CD4-positive, alpha-beta T cell treated with Interleukin-21 for 1 hour (primary cell): ENCODE data around the gene ARF3.

ENCODE experiments used
- DNase-seq: peaks from one replicate; pipeline ENCODE4 v3.0.0-alpha.2; 2020

The ARF3 gene

GRCh38 chr12:48957141-48958048 is at the start of gene ARF3:
Gene ARF3, minus strand, starts transcription at chr12:48957487. Its CDS starts 16,392 bp downstream, at chr12:48941095.
- peak; percentile 93 for DNase-seq

DNA sequence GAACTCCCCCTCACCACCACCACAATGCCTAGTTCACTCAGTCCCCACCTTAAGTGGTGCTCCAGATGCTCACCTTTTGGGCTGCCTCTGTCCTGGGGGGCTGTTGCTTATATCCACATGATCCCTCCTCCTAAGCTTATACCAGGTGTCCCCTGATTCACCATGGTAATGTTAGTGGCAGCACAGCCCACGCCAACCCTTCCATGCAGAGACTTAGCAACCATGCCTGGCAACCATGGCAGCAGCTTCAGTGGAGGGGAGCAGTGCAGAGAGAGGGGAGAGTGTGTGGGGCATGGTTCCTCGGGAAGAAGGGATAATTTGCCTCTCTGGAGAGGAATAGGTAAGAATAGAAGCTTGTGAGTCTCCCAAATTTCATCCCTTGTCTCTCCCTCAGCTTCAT is 43.1 kb upstream of the ARF3 start:
- no peak for DNase-seq

- peak; percentile 44 for DNase-seq
These were observed 42.3 kb upstream of the ARF3 start, which contains the start of gene DDN for GRCh38 chr12:48999371-49000131. Gene DDN, minus strand, starts transcription at chr12:48999375. Its CDS starts 88 bp downstream, at chr12:48999287.

GRCh38 chr12:48998497-48999353 is 41.4 kb upstream of the ARF3 start:
- DNase-seq = peak; percentile 30

DNA sequence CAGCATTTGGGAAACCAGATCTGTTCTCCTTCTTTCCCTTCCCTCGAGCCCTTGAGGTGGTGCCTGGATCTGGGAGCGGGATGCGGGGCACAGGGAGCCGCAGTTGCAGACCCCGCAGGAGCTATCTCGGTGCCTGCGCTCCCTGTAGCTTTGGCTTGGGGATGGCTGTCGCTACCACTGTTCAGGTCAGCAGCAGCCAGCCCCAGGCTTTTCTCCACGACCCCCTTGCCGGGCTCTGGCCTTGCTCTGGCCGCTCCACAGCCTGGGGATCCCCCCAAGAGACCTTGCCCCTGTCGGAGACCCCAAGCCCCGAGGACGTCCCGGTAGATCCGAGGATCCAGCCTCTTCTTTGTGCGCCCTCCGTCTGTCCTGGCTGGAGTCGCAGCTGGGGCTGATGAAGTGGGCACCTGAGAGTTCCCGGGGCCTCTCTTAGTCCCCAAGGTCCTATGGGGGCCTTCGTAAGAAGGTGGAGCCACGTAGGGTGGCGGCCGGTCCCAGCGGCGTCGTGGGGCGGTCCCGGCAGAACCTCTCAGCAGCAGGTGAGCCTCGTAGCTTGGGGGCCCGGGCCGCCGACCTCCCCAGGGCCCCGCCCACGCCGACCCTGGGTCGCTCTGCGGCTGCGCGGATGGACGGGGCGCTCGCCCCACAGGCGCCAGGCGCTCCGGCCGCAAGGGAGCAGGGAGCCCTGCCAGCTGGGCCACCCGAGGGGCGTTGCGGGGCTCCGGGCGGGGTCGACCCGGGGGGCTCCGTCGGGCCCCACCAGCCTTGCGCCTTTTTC is 40.6 kb upstream of the ARF3 start:
- DNase-seq = peak; percentile 39

DNA sequence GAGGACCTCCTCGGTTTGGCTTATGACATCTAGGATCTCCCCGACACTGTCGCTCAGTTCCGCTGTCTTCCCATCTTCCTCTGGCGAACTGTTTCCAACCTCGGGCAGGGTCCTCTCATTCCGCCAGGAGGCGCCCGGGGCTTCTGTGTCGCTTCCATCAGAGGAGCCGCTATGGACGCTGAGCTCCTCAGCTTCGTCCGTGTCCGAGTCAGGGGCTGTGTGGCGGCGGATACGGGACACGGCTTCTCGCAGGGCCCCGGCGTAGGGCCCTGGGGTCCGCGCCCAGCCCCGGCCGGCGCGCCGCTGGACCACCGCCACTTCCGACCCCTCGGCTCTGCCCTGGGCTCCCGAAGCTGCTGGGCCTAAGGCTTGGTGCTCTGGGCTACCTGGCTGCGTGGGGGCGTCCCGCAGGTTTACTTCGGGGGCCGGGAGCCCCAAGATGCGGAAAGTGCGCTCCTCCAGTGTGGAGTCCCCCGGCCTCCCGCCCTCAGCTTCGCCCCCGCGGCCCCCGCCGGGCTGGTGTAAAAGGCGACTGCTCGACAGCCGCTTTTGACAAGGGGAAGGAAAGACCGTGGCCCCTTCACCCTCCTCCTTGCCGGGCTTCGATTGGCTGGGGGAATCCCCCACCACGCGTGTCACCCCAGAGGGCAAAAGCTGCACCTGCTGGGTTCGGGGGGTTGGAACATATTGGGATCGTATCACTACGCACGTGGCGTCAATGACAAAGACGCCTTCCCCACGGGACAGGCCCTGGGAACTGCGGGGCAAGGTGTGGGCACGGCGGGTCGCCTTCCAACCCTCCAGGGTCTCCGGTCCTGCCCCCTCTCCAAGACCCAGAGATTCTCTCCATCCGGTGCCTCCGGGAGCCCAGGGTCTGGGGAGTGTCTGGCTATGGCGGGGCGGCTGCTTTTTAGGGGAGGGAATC is 39.8 kb upstream of the ARF3 start:
- peak; percentile 67 for DNase-seq

- DNase-seq = peak; percentile 59
These were observed 38.0 kb upstream of the ARF3 start for GRCh38 chr12:48995086-48995879.

- DNase-seq = no peak
These were observed 37.2 kb upstream of the ARF3 start for GRCh38 chr12:48994224-48995085.

- DNase-seq = no peak
These were observed 36.5 kb upstream of the ARF3 start for GRCh38 chr12:48993787-48994186.

- DNase-seq = no peak
These were observed 34.2 kb upstream of the ARF3 start for GRCh38 chr12:48991247-48992050.

- no peak for DNase-seq
These were observed 33.3 kb upstream of the ARF3 start for GRCh38 chr12:48990552-48990951.

GRCh38 chr12:48988030-48988649 is 30.9 kb upstream of the ARF3 start:
- DNase-seq = peak; percentile 75

DNA sequence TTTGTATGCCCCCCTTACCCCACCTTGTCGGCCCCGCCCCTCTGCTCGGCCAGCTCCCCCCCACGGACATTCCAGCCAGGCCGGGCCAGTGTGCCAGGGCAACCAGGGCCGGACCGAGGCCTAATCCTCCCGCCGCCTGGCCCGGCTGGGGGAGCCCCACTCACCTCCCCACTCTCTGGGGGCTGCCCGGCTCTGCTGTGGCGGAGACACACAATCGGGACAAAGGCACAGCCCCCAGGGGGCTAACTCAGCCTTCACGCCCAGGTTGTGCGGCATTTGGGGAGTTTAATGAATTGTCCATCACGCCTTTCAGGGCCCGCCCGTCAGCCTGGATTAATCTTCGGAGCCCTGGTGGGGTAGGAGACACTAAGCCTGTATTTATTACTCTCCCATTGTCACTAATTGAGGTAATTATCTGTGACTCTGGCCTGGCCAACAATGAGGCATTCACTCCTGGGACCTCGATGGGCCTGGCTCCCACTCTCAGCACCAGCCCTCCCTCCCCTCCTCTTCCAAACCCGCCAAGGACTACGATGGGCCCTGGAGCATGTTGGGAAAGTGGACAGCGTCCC is 29.5 kb upstream of the ARF3 start:
- no peak for DNase-seq

GRCh38 chr12:48985901-48986300 is 28.6 kb upstream of the ARF3 start:
- DNase-seq = no peak

DNA sequence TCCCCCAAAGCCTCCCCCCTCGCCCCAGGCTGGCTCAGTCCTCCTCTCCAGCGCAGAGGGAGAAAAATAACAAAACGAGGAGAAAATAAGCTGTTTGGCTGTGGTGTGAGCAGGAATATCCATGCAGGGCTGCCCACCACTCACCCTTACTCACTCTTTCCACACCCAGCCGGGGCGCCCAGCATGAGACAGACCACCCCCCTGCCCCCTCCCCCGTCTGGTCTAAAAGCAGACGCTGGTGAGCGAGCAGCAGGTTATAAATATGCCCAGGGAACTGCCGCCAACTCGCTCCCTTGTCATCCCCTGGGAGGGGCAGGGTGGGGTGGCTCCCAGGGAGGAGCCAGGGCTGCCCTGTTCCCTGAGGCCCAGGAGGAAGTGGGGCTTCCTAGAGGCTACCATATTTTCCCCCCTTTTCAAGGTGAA is 28.2 kb upstream of the ARF3 start:
- DNase-seq = no peak

DNA sequence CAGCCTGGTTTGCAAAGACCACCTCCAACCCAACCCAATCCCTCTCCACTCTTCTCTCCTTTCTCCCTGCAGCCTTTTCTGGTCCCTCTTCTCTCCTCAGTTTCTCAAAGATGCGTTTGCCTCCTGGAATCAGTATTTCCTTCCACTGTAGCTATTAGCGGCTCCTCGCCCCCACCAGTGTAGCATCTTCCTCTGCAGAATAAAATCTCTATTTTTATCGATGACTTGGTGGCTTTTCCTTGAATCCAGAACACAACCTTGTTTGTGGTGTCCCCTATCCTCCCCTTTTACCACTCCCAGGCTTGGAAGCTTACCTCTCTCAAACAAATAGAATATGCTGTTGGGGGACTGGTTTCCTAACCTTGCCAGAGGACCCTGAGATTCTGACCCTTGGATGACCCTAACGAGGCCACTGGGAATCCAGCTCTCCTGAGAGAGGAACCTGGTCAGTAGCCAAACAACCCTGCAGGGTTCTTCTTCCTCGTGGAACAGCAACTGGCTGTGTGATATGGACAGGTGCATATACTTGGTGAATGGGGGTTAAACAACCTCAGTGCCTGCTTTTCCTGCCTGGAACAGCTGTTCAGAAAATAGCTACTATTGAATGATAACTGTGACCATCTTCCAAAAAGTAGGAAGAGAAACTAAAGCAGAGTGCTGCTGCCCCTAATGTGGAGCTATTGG is 25.3 kb upstream of the ARF3 start:
- DNase-seq = no peak

DNA sequence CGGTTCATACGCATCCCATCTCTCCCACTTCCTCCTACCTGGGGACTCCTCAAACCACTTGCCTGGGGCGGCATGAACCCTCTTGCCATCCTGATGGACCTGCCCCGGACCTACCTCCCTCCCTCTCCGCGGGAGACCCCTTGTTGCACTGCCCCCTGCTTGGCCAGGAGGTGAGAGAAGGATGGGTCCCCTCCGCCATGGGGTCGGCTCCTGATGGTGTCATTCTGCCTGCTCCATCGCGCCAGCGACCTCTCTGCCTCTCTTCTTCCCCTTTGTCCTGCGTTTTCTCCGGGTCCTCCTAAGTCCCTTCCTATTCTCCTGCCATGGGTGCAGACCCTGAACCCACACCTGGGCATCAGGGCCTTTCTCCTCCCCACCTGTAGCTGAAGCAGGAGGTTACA is 24.5 kb upstream of the ARF3 start:
- DNase-seq = no peak
